BLaER1 (cell line): ENCODE data around the gene VPS13D.
"Not testable (repeated sequence)": the region's sequence is repeated elsewhere in the genome, so short reads cannot be mapped to it uniquely, and the experiment has no call there.

Source experiments
- H3K27ac ChIP-seq: shearing (Covaris generic); formaldehyde crosslinking; 2 replicates; pipeline ENCODE4 v1.8.1; 2022
- H3K27me3 ChIP-seq: shearing (Covaris generic); formaldehyde crosslinking; 2 replicates; pipeline ENCODE4 v1.8.1; 2022
- H3K36me3 ChIP-seq: shearing (Covaris generic); formaldehyde crosslinking; 2 replicates; pipeline ENCODE4 v1.8.1; 2022
- H3K4me1 ChIP-seq: shearing (Covaris generic); formaldehyde crosslinking; 2 replicates; pipeline ENCODE4 v1.8.1; 2022
- H3K4me2 ChIP-seq: shearing (Covaris generic); formaldehyde crosslinking; 2 replicates; pipeline ENCODE4 v1.8.1; 2022
- H3K4me3 ChIP-seq: shearing (Covaris generic); formaldehyde crosslinking; 2 replicates; pipeline ENCODE4 v1.8.1; 2022
- H3K9ac ChIP-seq: shearing (Covaris generic); formaldehyde crosslinking; 2 replicates; pipeline ENCODE4 v1.8.1; 2022
- H3K9me3 ChIP-seq: shearing (Covaris generic); formaldehyde crosslinking; 2 replicates; pipeline ENCODE4 v1.8.1; 2022
- H4K20me1 ChIP-seq: shearing (Covaris generic); formaldehyde crosslinking; 2 replicates; pipeline ENCODE4 v1.8.1; 2022
- Cebpa-rat ChIP-seq: shearing (Covaris generic); IDR thresholded peaks from 2 replicates; pipeline ENCODE4 v1.8.1; 2022

The VPS13D gene

GRCh38 chr1:12519693-12520364 is 290.0 kb downstream of the VPS13D start:
- TF ChIP-seq Cebpa-rat = no peak
- peaks cover 8% of the 10 kb centered on the region; the same call in 1 of the 2 replicates for H3K4me1 ChIP-seq
- no peaks in the 10 kb centered on the region for H3K27me3 ChIP-seq
- no peak overlapping the region for H3K4me3 ChIP-seq
- H3K36me3 ChIP-seq = no peaks in the 10 kb centered on the region
- no peaks in the 10 kb centered on the region for H4K20me1 ChIP-seq
- H3K9me3 ChIP-seq = no peaks in the 10 kb centered on the region
- H3K27ac ChIP-seq = no peak overlapping the region
- H3K4me2 ChIP-seq = no peak overlapping the region
- no peak overlapping the region for H3K9ac ChIP-seq

DNA sequence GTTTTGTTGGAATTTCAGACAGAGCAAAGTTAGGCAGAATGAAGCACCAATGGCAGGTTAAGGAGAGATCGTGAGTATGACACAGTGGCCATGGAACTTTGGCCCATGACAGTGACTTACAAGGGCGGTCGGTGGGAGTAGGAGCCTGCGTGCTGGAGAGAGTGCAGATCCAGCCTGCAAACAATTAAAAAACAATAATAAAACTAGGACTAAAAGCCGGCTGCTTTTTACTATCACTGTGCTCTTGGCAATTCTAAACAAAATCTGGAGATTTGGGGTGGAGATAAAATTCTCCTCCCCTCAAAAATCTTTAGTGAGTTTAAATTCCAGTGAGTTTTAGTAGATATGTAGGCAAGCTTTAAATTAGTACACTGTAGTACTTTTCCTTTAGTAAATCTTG is 291.3 kb downstream of the VPS13D start:
- no peak for TF ChIP-seq Cebpa-rat
- H3K27ac ChIP-seq = no peak overlapping the region

DNA sequence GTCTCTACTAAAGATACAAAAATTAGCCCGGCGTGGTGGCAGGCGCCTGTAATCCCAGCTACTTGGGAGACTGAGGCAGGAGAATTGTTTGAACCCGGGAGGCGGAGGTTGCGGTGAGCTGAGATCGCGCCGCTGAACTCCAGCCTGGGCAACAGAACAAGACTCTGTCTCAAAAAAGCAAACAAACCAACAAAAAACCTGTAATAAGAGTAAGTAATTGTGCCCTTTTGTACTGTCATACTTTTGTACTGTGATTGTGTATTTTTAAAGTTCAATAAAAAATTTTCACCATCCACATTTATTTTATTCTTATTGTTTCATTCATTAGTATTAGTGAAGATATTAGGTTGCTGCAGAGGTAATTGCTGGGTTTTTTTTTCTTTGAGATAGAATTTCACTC is 292.9 kb downstream of the VPS13D start:
- not testable (repeated sequence) for H4K20me1 ChIP-seq, H3K27me3 ChIP-seq, H3K9ac ChIP-seq, H3K4me2 ChIP-seq, H3K36me3 ChIP-seq, H3K4me1 ChIP-seq, H3K4me3 ChIP-seq, H3K9me3 ChIP-seq, H3K27ac ChIP-seq

More for the DNA sequence above, 291.3 kb downstream of the VPS13D start:
- Histone ChIP-seq H3K9ac (no peak overlapping the region), H3K4me1 (peaks cover 8% of the 10 kb centered on the region; the same call in 1 of the 2 replicates), H3K27me3 (no peaks in the 10 kb centered on the region), H3K9me3 (no peaks in the 10 kb centered on the region), H3K4me2 (no peak overlapping the region), H3K4me3 (no peak overlapping the region), H4K20me1 (no peaks in the 10 kb centered on the region), H3K36me3 (no peaks in the 10 kb centered on the region)

- H3K9ac ChIP-seq = no peak overlapping the region
- no peak for TF ChIP-seq Cebpa-rat
- H3K9me3 ChIP-seq = no peaks in the 10 kb centered on the region
- no peak overlapping the region for H3K4me2 ChIP-seq
- H3K36me3 ChIP-seq = no peaks in the 10 kb centered on the region
- no peaks in the 10 kb centered on the region for H3K27me3 ChIP-seq
- H4K20me1 ChIP-seq = no peaks in the 10 kb centered on the region
- no peak overlapping the region for H3K4me3 ChIP-seq
- H3K27ac ChIP-seq = no peak overlapping the region
- no peaks in the 10 kb centered on the region for H3K4me1 ChIP-seq
These were observed 294.4 kb downstream of the VPS13D start for GRCh38 chr1:12524266-12524665.

DNA sequence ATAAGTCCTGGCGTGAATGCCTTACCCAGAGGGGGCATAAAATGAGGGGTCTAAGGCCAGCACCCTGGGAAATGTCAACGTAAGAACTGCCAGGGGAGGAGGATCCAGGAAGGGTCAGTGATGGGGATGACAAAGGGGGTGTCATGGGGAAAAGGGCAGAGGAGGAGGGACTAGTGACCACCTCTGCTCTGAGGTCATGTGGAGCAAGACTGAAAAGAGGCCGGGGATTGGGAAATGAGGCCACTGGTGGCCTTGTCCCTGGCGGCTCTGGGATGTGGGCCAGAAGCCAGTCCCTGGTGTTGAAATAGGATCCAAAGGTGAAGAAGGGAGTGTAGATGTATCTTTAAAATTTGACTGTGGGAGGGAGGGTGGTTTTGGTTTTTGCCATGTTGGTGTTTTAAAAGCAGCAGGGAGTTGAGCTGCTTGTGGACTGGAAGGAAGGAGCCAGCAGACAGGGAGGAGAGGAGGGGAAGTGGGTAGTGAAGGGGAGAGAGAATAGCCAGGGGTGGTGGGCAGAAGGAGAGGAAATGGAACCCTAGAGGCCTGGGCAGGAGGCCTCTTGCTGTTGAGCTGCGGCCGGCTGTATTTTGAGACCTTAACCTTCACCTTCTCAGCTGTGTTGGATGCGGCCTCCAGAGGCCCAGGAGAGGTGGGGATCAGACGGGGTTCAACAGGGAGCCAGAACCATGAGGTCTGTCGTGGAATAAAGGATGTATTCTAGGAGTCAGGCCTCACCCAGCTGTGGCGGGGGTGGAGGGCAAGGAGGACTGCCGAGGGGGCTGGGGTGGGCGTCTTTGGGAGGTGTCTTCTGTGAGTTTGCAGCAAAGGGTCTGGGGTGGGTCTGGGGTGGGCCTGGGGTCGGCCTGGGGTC is 295.7 kb downstream of the VPS13D start:
- H3K27me3 ChIP-seq = no peaks in the 10 kb centered on the region
- H3K4me1 ChIP-seq = no peaks in the 10 kb centered on the region
- no peak overlapping the region for H3K9ac ChIP-seq
- no peak overlapping the region for H3K4me3 ChIP-seq
- H3K9me3 ChIP-seq = no peaks in the 10 kb centered on the region
- no peaks in the 10 kb centered on the region for H3K36me3 ChIP-seq
- H3K27ac ChIP-seq = no peak overlapping the region
- H4K20me1 ChIP-seq = no peaks in the 10 kb centered on the region
- H3K4me2 ChIP-seq = no peak overlapping the region
- no peak for TF ChIP-seq Cebpa-rat

- Histone ChIP-seq H3K4me2 (no peak overlapping the region), H3K9me3 (no peaks in the 10 kb centered on the region), H3K36me3 (no peaks in the 10 kb centered on the region), H3K9ac (no peak overlapping the region), H4K20me1 (no peaks in the 10 kb centered on the region), H3K27ac (no peak overlapping the region), H3K4me1 (no peaks in the 10 kb centered on the region), H3K27me3 (no peaks in the 10 kb centered on the region), H3K4me3 (no peak overlapping the region)
- TF ChIP-seq Cebpa-rat = no peak
These were observed 297.7 kb downstream of the VPS13D start for GRCh38 chr1:12527564-12527963.

GRCh38 chr1:12528021-12528852 is 298.4 kb downstream of the VPS13D start:
- no peak overlapping the region for H3K4me2 ChIP-seq

GRCh38 chr1:12529640-12530174 is 299.9 kb downstream of the VPS13D start:
- Histone ChIP-seq H3K36me3 (no peaks in the 10 kb centered on the region), H4K20me1 (no peaks in the 10 kb centered on the region), H3K4me1 (no peaks in the 10 kb centered on the region), H3K27ac (no peak overlapping the region), H3K9ac (no peak overlapping the region), H3K4me3 (no peak overlapping the region), H3K27me3 (no peaks in the 10 kb centered on the region), H3K4me2 (no peak overlapping the region), H3K9me3 (no peaks in the 10 kb centered on the region)
- TF ChIP-seq Cebpa-rat = no peak

More at GRCh38 chr1:12528021-12528852, 298.4 kb downstream of the VPS13D start:
- Histone ChIP-seq H3K9ac (no peak overlapping the region), H3K27me3 (no peaks in the 10 kb centered on the region), H3K4me3 (no peak overlapping the region), H3K4me1 (no peaks in the 10 kb centered on the region), H3K9me3 (no peaks in the 10 kb centered on the region), H4K20me1 (no peaks in the 10 kb centered on the region), H3K36me3 (no peaks in the 10 kb centered on the region), H3K27ac (no peak overlapping the region)
- no peak for TF ChIP-seq Cebpa-rat

GRCh38 chr1:12530462-12531178 is 300.8 kb downstream of the VPS13D start:
- Histone ChIP-seq H3K9ac (no peak overlapping the region), H3K4me3 (no peak overlapping the region), H3K27ac (no peak overlapping the region), H3K4me2 (no peak overlapping the region), H4K20me1 (no peaks in the 10 kb centered on the region), H3K9me3 (peaks cover 5% of the 10 kb centered on the region; the same call in 1 of the 2 replicates), H3K27me3 (no peaks in the 10 kb centered on the region), H3K4me1 (no peaks in the 10 kb centered on the region), H3K36me3 (no peaks in the 10 kb centered on the region)
- no peak for TF ChIP-seq Cebpa-rat
